HEK293T (cell line): ENCODE results near the gene PI4K2A.

ENCODE experiments used
- ARNT ChIP-seq: fragments of 450-650 bp; IDR thresholded peaks from 2 replicates; pipeline ENCODE4 v1.6.1; 2017; ENCODE audit warnings: mild to moderate bottlenecking
- BHLHE40 ChIP-seq: fragments of 450-650 bp; IDR thresholded peaks from 2 replicates; pipeline ENCODE4 v1.6.1; 2016; ENCODE audit warnings: mild to moderate bottlenecking, moderate library complexity, borderline replicate concordance
- CTBP1 ChIP-seq: fragments of 450-650 bp; IDR thresholded peaks from 2 replicates; pipeline ENCODE4 v1.6.1; 2016; ENCODE audit warnings: borderline replicate concordance
- FOXA1 ChIP-seq: fragments of 450-650 bp; IDR thresholded peaks from 2 replicates; pipeline ENCODE4 v1.6.1; 2016; ENCODE audit warnings: mild to moderate bottlenecking
- FOXK2 ChIP-seq: fragments of 450-650 bp; IDR thresholded peaks from 2 replicates; pipeline ENCODE4 v1.6.1; 2016; ENCODE audit warnings: mild to moderate bottlenecking
- FOXM1 ChIP-seq: fragments of 450-650 bp; IDR thresholded peaks from 2 replicates; pipeline ENCODE4 v1.6.1; 2017; ENCODE audit warnings: mild to moderate bottlenecking, borderline replicate concordance
- HDGF ChIP-seq: fragments of 450-650 bp; IDR thresholded peaks from 2 replicates; pipeline ENCODE4 v1.6.1; 2017; ENCODE audit warnings: antibody characterized with exemption, borderline replicate concordance
- L3MBTL2 ChIP-seq: fragments of 450-650 bp; conservative IDR thresholded peaks from 2 replicates; pipeline ENCODE4 v1.6.1; 2016; ENCODE audit warnings: mild to moderate bottlenecking
- LEF1 ChIP-seq: fragments of 450-650 bp; IDR thresholded peaks from 2 replicates; pipeline ENCODE4 v1.6.1; 2017; ENCODE audit warnings: mild to moderate bottlenecking, borderline replicate concordance
- NFRKB ChIP-seq: fragments of 450-650 bp; IDR thresholded peaks from 2 replicates; pipeline ENCODE4 v1.6.1; 2016; ENCODE audit warnings: mild to moderate bottlenecking, moderate library complexity
- SP1 ChIP-seq: fragments of 450-650 bp; IDR thresholded peaks from 2 replicates; pipeline ENCODE4 v1.6.1; 2017
- SUZ12 ChIP-seq: fragments of 450-650 bp; IDR thresholded peaks from 2 replicates; pipeline ENCODE4 v1.6.1; 2016; ENCODE audit warnings: mild to moderate bottlenecking
- TARDBP ChIP-seq: fragments of 450-650 bp; IDR thresholded peaks from 2 replicates; pipeline ENCODE4 v1.6.1; 2016
- TF ChIP-seq, protein P1 (sequence below): fragments of 450-650 bp; IDR thresholded peaks from 2 replicates; pipeline ENCODE4 v1.6.1; 2016

DNA sequence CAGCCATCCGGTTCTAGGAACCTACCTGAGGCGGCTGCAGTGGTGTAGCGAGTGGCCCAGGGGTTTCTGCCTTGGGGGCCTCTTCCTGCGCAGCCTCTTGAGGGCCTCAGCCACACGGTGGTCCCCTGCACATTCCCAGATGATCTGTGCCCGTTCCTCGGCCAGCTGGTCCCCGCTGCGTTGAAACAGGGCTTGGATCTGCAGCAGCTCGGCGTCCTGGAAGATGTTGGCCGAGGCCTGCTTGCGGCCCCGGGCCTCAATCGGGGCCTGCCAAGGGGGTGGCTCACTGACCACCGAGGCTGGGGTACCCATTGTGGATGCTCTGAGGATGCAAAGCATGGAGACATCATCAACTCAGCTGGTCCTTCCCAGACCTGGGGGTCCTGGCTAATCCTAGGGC, 39.1 kb downstream of the PI4K2A start:
- TF ChIP-seq ARNT (no peak), LEF1 (no peak), BHLHE40 (no peak), FOXM1 (no peak), SUZ12 (no peak), CTBP1 (no peak), FOXA1 (no peak), L3MBTL2 (no peak), SP1 (no peak), NFRKB (no peak), HDGF (no peak), FOXK2 (no peak), TARDBP (no peak)
- TF ChIP-seq, protein P1, sequence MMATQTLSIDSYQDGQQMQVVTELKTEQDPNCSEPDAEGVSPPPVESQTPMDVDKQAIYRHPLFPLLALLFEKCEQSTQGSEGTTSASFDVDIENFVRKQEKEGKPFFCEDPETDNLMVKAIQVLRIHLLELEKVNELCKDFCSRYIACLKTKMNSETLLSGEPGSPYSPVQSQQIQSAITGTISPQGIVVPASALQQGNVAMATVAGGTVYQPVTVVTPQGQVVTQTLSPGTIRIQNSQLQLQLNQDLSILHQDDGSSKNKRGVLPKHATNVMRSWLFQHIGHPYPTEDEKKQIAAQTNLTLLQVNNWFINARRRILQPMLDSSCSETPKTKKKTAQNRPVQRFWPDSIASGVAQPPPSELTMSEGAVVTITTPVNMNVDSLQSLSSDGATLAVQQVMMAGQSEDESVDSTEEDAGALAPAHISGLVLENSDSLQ: no peak
